HepG2 (cell line): ENCODE results near the gene CACNA2D1. TPM values are rescaled to one million over a fixed set of nuclear protein-coding genes. Genes with fewer than 3 reads are reported as not detected.

Experiments used
- ATAC-seq: fragments of 200-7000 bp; cut with Tn5 transposase; 3 replicates; pipeline ENCODE4 v1.9.1; 2020; ENCODE audit warnings: mild to moderate bottlenecking, moderate library complexity
- BruUV-seq: library from RNA; stranded (reverse); fragments of 400-500 nt; replicated peaks from 2 replicates; lab custom pipeline; 2021; lab: Mats Ljungman, UMichigan
- CTCF ChIA-PET: fragments of 300-600 bp; formaldehyde crosslinking; extraction: SDS; loops from one replicate; lab custom pipeline; 2021; ENCODE audit warnings: low total read pairs, inconsistent platforms, low intra/inter-chr PET ratio; lab: Yijun Ruan, JAX
- POLR2A ChIA-PET: fragments of 350-600 bp; sonication (Branson Sonifier 250); formaldehyde crosslinking; loops from one replicate; lab custom pipeline; 2020; ENCODE audit warnings: antibody characterized with exemption, inconsistent platforms; lab: Yijun Ruan, JAX
- DNase-seq: peaks from one replicate; pipeline ENCODE4 v3.0.0-alpha.2; 2015; ENCODE audit warnings: low spot score
- FAIRE-seq: peaks from 3 replicates; lab custom pipeline; 2011; peaks lifted over from hg19 to GRCh38; lab: Jason Lieb, UNC
- H2AFZ ChIP-seq: one replicate; pipeline ENCODE4 v1.6.1; 2011; ENCODE audit warnings: low read length, inconsistent platforms
- H3K27ac ChIP-seq: fragments of 300-600 bp; 3 replicates; pipeline ENCODE4 v1.8.0; 2011; ENCODE audit warnings: mixed run types, mild to moderate bottlenecking, mixed read lengths, low read length, inconsistent platforms; ENCODE audit not compliant: insufficient read depth; ENCODE audit errors: extremely low read length
- H3K27me3 ChIP-seq, 2 experiments: fragments of 200-600 bp in 1 of 2; 2 replicates in 1 of 2; 3 replicates in 1 of 2; pipeline versions ENCODE4 v1.6.0 to v1.8.0; 2011; ENCODE audit warnings: low read length in 2 of 2, mild to moderate bottlenecking in 2 of 2, moderate library complexity in 2 of 2, inconsistent platforms in 1 of 2; ENCODE audit not compliant: insufficient read depth in 2 of 2, control insufficient read depth in 1 of 2
- H3K36me3 ChIP-seq, 2 experiments: fragments of 200-600 bp in 1 of 2; replicated peaks in 1 of 2; 2 replicates in 1 of 2; 3 replicates in 1 of 2; pipeline versions ENCODE4 v1.5.1 to v1.8.0; 2011; ENCODE audit warnings: low read length in 2 of 2, inconsistent platforms in 1 of 2; ENCODE audit not compliant: insufficient read depth in 2 of 2, control insufficient read depth in 1 of 2
- H3K4me1 ChIP-seq: 2 replicates; pipeline ENCODE4 v1.5.1; 2012; ENCODE audit warnings: low read length, inconsistent platforms; ENCODE audit not compliant: insufficient read depth
- H3K4me2 ChIP-seq: 2 replicates; pipeline ENCODE4 v1.6.0; 2011; ENCODE audit warnings: low read depth, low read length, inconsistent platforms
- H3K4me3 ChIP-seq, 3 experiments: fragments of 200-600 bp in 1 of 3; sonication (generic), shearing (Covaris generic) in 1 of 3; replicated peaks in 1 of 3; 2 replicates each; pipeline ENCODE4 v1.5.1; 2011 to 2016; ENCODE audit warnings: low read length in 3 of 3, inconsistent platforms in 2 of 3, low read depth in 2 of 3, mild to moderate bottlenecking in 2 of 3, control low read depth in 1 of 3, mixed read lengths in 1 of 3; ENCODE audit not compliant: insufficient read depth in 1 of 3
- H3K79me2 ChIP-seq: one replicate; pipeline ENCODE4 v1.6.1; 2011; ENCODE audit warnings: low read length, inconsistent platforms; ENCODE audit not compliant: insufficient read depth
- H3K9ac ChIP-seq: 2 replicates; pipeline ENCODE4 v1.6.0; 2011; ENCODE audit warnings: mild to moderate bottlenecking, low read depth, low read length, inconsistent platforms; ENCODE audit not compliant: insufficient read depth
- H3K9me3 ChIP-seq: 2 replicates; pipeline ENCODE4 v1.5.1; 2012; ENCODE audit warnings: mild to moderate bottlenecking, low read length
- H4K20me1 ChIP-seq: 2 replicates; pipeline ENCODE4 v1.6.0; 2011; ENCODE audit warnings: inconsistent platforms, mild to moderate bottlenecking, low read length, moderate library complexity; ENCODE audit not compliant: insufficient read depth
- ADNP ChIP-seq: sonication (generic); formaldehyde crosslinking; IDR thresholded peaks from 2 replicates; pipeline ENCODE4 v1.4.0; 2020; ENCODE audit warnings: missing genetic modification reagents
- BCLAF1 ChIP-seq: fragments of 450-650 bp; IDR thresholded peaks from 2 replicates; pipeline ENCODE4 v1.6.1; 2017; ENCODE audit warnings: mild to moderate bottlenecking
- FOSL1 ChIP-seq: sonication (generic); formaldehyde crosslinking; IDR thresholded peaks from 2 replicates; pipeline ENCODE4 v1.9.0; 2021; ENCODE audit warnings: missing genetic modification reagents, borderline replicate concordance
- KDM1A ChIP-seq: IDR thresholded peaks from 2 replicates; pipeline ENCODE4 v1.6.1; 2016; ENCODE audit warnings: missing compliant biosample characterization
- KDM5B ChIP-seq: sonication (generic); formaldehyde crosslinking; IDR thresholded peaks from 2 replicates; pipeline ENCODE4 v1.4.0; 2020; ENCODE audit warnings: missing genetic modification reagents, mild to moderate bottlenecking, borderline replicate concordance
- LCORL ChIP-seq, 2 experiments: fragments of 450-650 bp in 1 of 2; sonication (generic) in 1 of 2; formaldehyde crosslinking in 1 of 2; IDR thresholded peaks; 2 replicates each; pipeline versions ENCODE4 v1.5.0 to v1.6.1; 2017 to 2020; ENCODE audit warnings: antibody characterized with exemption in 1 of 2, missing genetic modification reagents in 1 of 2
- MATR3 ChIP-seq: sonication (generic); formaldehyde crosslinking; IDR thresholded peaks from 2 replicates; pipeline ENCODE4 v1.4.0; 2020; ENCODE audit warnings: missing genetic modification reagents
- NFE2L1 ChIP-seq: sonication (generic); formaldehyde crosslinking; IDR thresholded peaks from 2 replicates; pipeline ENCODE4 v1.4.0; 2020; ENCODE audit warnings: missing genetic modification reagents, mild to moderate bottlenecking, borderline replicate concordance
- NFRKB ChIP-seq: fragments of 450-650 bp; IDR thresholded peaks from 2 replicates; pipeline ENCODE4 v1.6.1; 2017
- NR2C2 ChIP-seq: sonication (generic); formaldehyde crosslinking; IDR thresholded peaks from 2 replicates; pipeline ENCODE4 v1.4.0; 2020; ENCODE audit warnings: missing genetic modification reagents, mild to moderate bottlenecking, moderate library complexity, borderline replicate concordance
- SALL1 ChIP-seq: sonication (generic); formaldehyde crosslinking; IDR thresholded peaks from 2 replicates; pipeline ENCODE4 v1.8.0; 2022; ENCODE audit warnings: mild to moderate bottlenecking, missing genetic modification reagents
- ZFYVE20 ChIP-seq: sonication (generic); formaldehyde crosslinking; IDR thresholded peaks from 2 replicates; pipeline ENCODE4 v1.8.0; 2023; ENCODE audit warnings: low read depth, mild to moderate bottlenecking, moderate library complexity, missing genetic modification reagents, borderline replicate concordance
- ZNF230 ChIP-seq: sonication (generic); formaldehyde crosslinking; IDR thresholded peaks from 2 replicates; pipeline ENCODE4 v1.4.0; 2020; ENCODE audit warnings: mild to moderate bottlenecking, missing genetic modification reagents
- ZNF629 ChIP-seq: sonication (generic); formaldehyde crosslinking; conservative IDR thresholded peaks from 2 replicates; pipeline ENCODE4 v1.5.0; 2020; ENCODE audit warnings: missing genetic modification reagents
- ZNF713 ChIP-seq: sonication (generic); formaldehyde crosslinking; IDR thresholded peaks from 2 replicates; pipeline ENCODE4 v1.4.0; 2020; ENCODE audit warnings: mild to moderate bottlenecking, missing genetic modification reagents
- WGBS: methylation state at CpG from one replicate; pipeline ENCODE4 v1.1.6; 2017; ENCODE audit warnings: low lambda C conversion rate; 5-methylcytosine and 5-hydroxymethylcytosine counted together
- in situ Hi-C: cut with HindIII; loops from 2 replicates; pipeline ENCODE4 v1.10.0; 2017; ENCODE audit warnings: low pct_unique_long_range_greater_than_20kb; ENCODE audit not compliant: extremely low pct_ligation_motif_present
- intact Hi-C: fragments of 100-400 bp; cut with micrococcal nuclease; formaldehyde crosslinking; loops from one replicate; pipeline ENCODE4 v1.10.0; 2022; ENCODE audit not compliant: unreplicated experiment
- polyA plus RNA-seq, 8 experiments: library from polyadenylated mRNA; depleted of rRNA in 3 of 8; stranded (reverse) in 7 of 8; unstranded in 1 of 8; fragments of >200 nt; fragmentation: Illumina TruSeq in 4 of 8; extraction: Trizol in 4 of 8; gene quantifications; 2 replicates each; pipeline versions ENCODE4 v1.2.1 to v1.2.3, GENCODE V29; 2011 to 2016; ENCODE audit warnings: low read depth in 4 of 8, missing spikeins in 1 of 8, mixed read lengths in 1 of 8; ENCODE audit not compliant: insufficient read depth in 1 of 8
- total RNA-seq, 5 experiments: library from RNA; depleted of rRNA; stranded (reverse); fragments of >200 nt; fragmentation: Illumina TruSeq; extraction: Trizol; gene quantifications; 2 replicates each; pipeline ENCODE4 v1.2.3, GENCODE V29; 2016; ENCODE audit warnings: low read depth in 1 of 5
- TF ChIP-seq, protein P1 (sequence below): sonication (generic); formaldehyde crosslinking; conservative IDR thresholded peaks from 2 replicates; pipeline ENCODE4 v1.4.0; 2020; ENCODE audit warnings: mild to moderate bottlenecking, missing genetic modification reagents, moderate library complexity
- TF ChIP-seq, protein P2 (sequence below): IDR thresholded peaks from 2 replicates; pipeline ENCODE4 v1.6.1; 2016; ENCODE audit warnings: mild to moderate bottlenecking

The CACNA2D1 gene
- total and polyA plus RNA-seq, 2 of the 13 experiments (the other 11 are each of a cell fraction or from before 2014, with no cell fraction given), result not detected

DNA sequence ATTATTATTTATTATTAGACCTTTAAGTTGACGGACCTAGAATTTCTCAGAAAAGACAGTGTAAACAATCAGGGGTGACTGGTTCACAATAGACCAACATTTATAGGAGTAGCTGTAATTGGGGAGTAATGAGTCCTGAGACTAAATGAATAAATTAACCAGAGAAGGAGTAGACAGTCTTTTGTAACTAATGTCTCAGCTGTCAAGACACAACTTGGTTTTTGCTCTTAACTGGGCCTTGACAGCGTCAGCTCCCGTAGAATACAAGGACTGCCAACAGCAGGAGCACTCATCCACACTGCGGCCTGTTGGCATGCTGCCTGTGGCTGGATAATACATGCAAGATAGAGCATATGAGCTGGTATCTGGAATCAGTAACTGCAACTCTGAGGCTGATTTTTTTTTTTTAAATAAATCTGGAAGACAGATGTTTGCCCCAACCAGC is 123.9 kb downstream of the CACNA2D1 start:
- Histone ChIP-seq H3K9ac (no peak overlapping the region), H3K4me3 (no peak overlapping the region), H3K9me3 (no peaks in the 10 kb centered on the region), H3K27ac (no peak overlapping the region), H3K79me2 (no peaks in the 10 kb centered on the region), H3K4me1 (no peaks in the 10 kb centered on the region), H3K36me3 (no peaks in the 10 kb centered on the region), H4K20me1 (no peaks in the 10 kb centered on the region), H2AFZ (no peak overlapping the region), H3K4me2 (no peak overlapping the region), H3K27me3 (no peaks in the 10 kb centered on the region)
- TF ChIP-seq, protein P1, sequence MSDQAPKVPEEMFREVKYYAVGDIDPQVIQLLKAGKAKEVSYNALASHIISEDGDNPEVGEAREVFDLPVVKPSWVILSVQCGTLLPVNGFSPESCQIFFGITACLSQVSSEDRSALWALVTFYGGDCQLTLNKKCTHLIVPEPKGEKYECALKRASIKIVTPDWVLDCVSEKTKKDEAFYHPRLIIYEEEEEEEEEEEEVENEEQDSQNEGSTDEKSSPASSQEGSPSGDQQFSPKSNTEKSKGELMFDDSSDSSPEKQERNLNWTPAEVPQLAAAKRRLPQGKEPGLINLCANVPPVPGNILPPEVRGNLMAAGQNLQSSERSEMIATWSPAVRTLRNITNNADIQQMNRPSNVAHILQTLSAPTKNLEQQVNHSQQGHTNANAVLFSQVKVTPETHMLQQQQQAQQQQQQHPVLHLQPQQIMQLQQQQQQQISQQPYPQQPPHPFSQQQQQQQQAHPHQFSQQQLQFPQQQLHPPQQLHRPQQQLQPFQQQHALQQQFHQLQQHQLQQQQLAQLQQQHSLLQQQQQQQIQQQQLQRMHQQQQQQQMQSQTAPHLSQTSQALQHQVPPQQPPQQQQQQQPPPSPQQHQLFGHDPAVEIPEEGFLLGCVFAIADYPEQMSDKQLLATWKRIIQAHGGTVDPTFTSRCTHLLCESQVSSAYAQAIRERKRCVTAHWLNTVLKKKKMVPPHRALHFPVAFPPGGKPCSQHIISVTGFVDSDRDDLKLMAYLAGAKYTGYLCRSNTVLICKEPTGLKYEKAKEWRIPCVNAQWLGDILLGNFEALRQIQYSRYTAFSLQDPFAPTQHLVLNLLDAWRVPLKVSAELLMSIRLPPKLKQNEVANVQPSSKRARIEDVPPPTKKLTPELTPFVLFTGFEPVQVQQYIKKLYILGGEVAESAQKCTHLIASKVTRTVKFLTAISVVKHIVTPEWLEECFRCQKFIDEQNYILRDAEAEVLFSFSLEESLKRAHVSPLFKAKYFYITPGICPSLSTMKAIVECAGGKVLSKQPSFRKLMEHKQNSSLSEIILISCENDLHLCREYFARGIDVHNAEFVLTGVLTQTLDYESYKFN (CRISPR knock-in tag), result no peak
- no peak for TF ChIP-seq KDM1A
- no peak for TF ChIP-seq ZNF230 (CRISPR knock-in tag)
- TF ChIP-seq FOSL1 (CRISPR knock-in tag), result no peak
- TF ChIP-seq MATR3 (CRISPR knock-in tag), result no peak
- TF ChIP-seq, protein P2, sequence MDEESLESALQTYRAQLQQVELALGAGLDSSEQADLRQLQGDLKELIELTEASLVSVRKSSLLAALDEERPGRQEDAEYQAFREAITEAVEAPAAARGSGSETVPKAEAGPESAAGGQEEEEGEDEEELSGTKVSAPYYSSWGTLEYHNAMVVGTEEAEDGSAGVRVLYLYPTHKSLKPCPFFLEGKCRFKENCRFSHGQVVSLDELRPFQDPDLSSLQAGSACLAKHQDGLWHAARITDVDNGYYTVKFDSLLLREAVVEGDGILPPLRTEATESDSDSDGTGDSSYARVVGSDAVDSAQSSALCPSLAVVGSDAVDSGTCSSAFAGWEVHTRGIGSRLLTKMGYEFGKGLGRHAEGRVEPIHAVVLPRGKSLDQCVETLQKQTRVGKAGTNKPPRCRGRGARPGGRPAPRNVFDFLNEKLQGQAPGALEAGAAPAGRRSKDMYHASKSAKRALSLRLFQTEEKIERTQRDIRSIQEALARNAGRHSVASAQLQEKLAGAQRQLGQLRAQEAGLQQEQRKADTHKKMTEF (CRISPR knock-in tag), result no peak
- no peak for TF ChIP-seq ADNP (CRISPR knock-in tag)
- no peak for TF ChIP-seq NFE2L1
- no peak for TF ChIP-seq LCORL (IDR thresholded peaks at IDR 0.05)
- no peak for TF ChIP-seq LCORL (CRISPR knock-in tag; IDR thresholded peaks at IDR 0.05)
- TF ChIP-seq ZFYVE20 (CRISPR knock-in tag), result no peak
- TF ChIP-seq ZNF713, result no peak
- TF ChIP-seq KDM5B, result no peak
- TF ChIP-seq BCLAF1, result no peak
- no peak for TF ChIP-seq ZNF629 (CRISPR knock-in tag)
- TF ChIP-seq NFRKB, result no peak
- no peak for TF ChIP-seq NR2C2
- TF ChIP-seq SALL1 (CRISPR knock-in tag), result no peak
- FAIRE-seq (no peak), DNase-seq (no peak), ATAC-seq (no peak)
- 14% methylated on average over 4 of the region's 4 CpGs for WGBS
- in situ Hi-C loops, result no loop called here
- intact Hi-C loops, result no loop called here
- ChIA-PET CTCF (no interaction called here), POLR2A (no interaction called here)
- BruUV-seq, result no TSS peak
